Measurements from ENCODE around the gene DLX6. TPM values are rescaled to one million over a fixed set of nuclear protein-coding genes. Genes with fewer than 3 reads are reported as not detected.

DLX6 gene
- total RNA-seq, 1 donor from 2014 or later, result not detected

DNA sequence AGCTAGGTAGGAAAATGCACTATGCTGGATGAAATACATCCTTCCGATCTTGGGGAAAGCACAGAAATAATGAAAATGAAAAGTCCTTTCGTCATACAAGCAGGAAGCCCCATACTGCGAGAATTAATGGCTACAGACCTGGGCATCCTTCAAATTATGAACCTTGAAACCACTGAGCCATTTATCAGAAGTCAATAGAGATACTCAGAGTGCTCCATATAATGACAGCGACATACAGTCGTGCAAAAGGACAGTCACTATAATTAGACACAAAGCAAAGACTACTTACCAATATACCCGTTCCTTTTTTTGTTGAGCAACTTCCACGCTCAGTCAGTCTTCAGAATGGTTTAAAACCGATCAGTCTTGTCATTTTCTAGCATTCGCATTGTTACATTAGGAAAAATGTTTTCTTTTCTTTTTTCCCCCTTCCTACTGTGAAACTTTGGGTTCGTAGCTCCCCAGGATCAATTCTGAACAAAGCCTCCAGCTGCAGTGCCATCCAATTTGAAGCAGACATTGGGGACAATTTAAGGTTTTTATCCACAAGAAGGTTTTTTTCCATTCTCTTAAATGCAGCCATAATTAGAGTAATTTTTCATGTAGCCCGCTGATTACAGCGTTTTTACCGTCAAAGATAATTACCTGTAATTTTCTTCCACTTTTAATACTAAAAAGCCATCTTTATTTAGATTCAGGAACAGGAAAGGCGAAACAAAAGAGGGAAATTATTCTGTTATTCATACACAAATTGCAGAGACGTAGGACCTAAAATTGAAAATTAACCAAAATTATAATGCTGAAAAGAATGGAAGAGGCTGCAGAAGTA is 6.4 kb downstream of the DLX6 start:
- DNase-seq, result no peak

- no peak for DNase-seq
Observed at GRCh38 chr7:97012365-97013133, 7.2 kb downstream of the DLX6 start.

- DNase-seq, result peak; percentile 1
Observed at GRCh38 chr7:97013134-97013844, 7.9 kb downstream of the DLX6 start.

DNA sequence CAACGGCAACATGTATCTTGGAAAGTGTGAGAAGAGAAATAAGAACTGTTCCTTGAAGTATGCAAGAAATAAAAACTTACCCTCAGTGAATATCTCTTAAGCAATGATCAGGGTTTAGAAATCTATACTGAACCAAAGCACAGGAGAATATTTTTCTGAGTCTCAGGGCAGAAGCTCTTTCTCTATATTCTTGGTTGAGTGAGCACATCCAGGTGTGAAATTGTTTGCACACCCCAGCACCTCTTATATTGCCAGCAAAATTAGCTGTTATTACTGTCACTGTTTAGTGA is 8.4 kb downstream of the DLX6 start:
- no peak for DNase-seq

GRCh38 chr7:97014145-97014750 is 8.9 kb downstream of the DLX6 start:
- DNase-seq, result peak; percentile 0

- DNase-seq, result no peak
Observed at GRCh38 chr7:97015279-97015678, 9.9 kb downstream of the DLX6 start.

DNA sequence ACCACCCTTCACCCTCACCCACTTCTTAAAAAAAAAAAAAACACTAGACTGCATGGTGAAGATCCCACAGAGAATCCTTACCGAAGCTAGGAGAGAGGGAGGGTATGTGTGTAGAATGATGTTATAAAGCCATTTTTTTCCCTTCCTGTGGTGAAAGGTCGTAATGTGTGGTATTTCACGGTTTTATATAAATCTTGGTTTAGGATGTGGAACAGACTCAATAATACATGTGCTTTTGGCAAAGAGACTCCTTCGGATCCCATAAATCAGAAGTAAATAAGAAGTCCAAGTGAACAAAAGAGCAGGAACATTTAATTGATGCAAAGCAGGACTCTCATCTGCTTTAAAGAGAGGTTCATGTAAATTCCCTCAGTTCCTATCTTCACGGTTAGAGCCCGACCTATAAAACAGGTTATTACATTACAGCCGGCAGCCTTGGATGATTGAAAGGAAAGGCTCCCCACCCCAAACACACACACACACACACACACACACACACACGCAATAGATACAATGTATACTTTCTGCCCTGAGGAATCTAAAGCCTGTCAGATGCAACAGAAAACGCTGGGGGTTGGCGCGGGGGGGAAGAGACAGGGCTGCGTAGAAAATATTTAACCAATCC is 10.5 kb downstream of the DLX6 start:
- DNase-seq, result peak; percentile 9

DNA sequence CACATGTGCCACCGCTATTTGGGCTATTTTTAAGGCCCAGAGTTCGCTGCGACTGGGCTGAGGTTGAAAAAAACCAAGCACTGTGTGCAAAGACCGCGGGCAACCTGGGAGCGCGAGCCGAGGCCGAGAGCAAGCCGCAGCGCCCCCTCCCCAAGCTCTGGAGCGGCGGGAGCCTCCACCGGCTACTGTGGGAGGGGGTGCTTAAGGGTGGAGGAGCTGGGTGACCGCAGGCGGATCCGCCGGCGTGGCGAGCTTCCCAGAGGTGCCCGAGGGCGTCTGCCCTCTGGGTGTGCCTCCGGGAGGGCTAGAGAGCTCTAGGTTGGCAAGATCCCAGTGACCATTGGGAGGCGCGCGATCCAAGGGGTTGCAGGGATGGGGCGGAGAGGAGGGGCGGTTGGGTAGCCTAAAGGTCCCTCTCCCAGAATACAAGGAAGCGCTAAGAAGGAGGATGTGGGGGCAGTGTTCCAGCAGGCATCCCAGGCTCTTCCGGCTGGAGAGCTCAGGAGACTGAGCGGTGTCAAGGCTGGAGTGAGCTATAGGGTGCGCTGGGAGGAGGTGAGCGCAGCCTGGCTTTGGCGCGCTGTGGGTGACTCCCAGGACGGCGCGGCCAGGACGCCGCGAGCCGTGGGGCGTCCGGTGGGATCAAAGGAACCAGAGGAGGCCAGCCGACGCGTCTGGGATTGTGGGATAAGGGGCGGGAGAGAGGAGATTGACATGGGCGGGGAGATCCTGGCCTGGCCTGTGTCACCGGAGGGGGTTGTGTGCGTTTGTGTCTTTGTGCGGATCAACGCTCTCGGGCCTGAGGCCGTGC is 11.2 kb downstream of the DLX6 start:
- DNase-seq, result peak; percentile 29

DNA sequence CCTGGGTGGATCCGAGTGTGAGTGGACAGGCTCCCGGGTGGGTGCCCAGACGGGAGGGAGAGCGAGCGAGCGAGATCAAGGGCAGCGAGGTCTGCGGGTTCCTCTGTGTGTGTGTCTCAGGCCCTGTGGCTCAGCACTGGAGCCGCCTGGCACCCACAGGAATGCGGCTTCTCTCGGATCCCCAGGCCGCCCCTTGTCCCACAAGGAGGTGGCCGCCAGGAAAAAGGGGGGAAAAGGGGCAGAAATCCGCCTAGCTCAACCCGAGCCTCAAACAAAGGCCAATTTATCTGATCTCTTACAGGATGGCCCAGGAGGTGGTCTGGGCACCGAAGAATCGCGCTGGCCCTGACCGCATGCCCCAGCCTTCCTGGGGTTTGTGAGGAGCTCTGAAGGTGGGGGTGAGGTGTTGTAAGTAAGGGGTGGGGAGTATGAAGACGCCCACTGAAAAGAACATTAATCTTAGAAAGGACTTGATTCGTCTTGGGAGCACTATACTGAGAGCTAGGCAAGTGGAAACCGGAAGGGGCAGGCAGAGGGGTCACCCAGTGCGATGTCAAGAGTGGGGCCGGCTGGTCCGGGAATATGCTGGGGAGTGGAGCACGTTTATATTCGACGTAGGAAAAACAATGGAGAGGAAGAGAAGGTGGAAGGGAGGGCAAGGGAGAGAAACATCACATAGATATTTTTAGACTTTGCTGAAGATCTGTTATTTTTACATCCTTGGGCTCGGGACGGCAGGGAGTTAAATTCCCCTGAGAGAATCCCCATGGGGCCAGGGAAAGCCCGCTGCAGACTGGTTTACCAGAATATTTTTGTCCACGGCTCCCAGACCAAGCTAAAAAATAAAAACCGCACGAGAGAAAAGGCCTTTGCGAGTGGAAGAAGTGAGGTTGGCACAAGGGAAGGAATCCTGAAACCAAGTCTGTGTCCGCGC is 12.1 kb downstream of the DLX6 start:
- peak; percentile 1 for DNase-seq

- no peak for DNase-seq
Observed at GRCh38 chr7:97018126-97018601, 12.8 kb downstream of the DLX6 start.

- DNase-seq, result peak; percentile 2
Observed at GRCh38 chr7:97018791-97019531, 13.6 kb downstream of the DLX6 start.

DNA sequence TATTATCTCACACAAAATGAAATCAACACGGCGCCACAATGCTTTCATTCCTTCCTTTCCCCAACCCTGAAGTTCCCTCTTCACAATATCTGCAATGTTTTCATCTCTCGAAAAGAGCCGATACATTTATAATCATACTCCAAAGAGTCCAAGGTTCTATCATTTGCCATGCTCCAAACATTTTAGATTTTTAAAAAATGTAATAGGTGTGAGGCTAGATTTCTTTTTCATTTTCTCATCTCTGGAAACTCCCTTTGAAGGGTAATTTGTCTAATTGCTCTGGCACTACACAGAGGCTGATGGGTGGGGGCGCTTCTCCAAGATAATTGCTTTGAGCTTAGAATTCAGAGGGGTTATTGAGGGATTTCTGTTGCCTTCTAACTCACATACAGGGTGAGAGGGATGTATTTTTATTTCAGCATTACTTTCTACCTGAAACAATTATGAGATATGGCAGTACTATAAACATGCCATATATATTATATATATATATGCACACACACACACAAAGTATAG is 14.4 kb downstream of the DLX6 start:
- peak; percentile 1 for DNase-seq

DNA sequence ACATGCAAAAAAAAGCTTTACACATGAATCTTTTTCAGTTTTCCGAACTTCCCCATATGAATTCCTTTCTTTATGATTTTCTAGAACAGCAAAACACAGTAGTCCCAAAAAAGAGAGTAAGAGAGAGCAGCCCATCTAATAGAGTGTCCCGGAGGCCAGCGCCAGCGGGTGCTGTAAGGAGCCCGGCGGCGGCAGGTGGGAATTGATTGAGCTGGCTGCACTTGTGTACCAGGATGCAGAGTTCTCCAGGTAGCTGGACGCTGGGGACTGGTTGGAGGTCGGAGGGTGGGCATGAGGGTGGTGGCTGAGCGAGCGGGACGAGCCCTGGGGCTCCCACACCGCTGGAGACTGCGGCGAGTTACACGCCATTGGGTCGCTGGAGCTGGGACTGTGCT is 15.2 kb downstream of the DLX6 start:
- peak; percentile 2 for DNase-seq

DNA sequence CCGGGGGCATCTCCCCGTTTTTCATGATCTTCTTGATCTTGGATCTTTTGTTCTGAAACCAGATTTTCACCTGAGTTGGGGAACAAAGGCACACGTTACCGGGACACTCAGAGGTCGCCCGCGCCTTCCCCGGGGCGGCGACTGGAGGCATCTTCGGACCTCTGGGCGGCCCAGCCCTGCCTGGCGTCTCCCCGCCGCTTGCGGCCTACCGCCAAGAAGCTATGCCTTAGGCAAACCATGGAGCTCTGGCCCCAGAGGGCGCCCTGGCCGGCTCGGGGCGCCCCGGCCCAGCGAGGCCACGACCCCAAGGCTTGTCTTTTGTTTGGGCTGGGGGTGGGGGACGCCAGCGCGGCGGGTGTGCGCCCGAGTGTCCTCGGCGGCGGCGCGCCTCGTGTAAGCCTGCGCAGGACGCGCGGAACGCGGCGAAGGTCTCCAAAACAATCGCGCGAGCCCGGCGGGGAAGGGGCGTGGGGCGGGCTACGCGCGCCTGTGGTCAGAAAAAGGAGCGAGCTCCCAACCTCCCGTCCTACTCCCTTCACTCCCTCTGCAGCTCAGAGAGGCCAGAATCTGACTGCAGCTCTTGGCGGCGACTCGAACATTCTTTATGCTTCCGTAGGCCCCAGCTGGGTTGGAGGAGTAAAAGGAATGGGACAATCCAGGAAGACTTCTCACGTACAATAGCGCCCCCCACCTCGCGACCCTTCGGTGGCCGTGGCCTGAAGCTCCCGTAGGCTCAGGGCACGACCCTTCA is 15.8 kb downstream of the DLX6 start:
- peak; percentile 42 for DNase-seq

- peak; percentile 19 for DNase-seq
Observed at GRCh38 chr7:97021747-97022490, 16.6 kb downstream of the DLX6 start.

DNA sequence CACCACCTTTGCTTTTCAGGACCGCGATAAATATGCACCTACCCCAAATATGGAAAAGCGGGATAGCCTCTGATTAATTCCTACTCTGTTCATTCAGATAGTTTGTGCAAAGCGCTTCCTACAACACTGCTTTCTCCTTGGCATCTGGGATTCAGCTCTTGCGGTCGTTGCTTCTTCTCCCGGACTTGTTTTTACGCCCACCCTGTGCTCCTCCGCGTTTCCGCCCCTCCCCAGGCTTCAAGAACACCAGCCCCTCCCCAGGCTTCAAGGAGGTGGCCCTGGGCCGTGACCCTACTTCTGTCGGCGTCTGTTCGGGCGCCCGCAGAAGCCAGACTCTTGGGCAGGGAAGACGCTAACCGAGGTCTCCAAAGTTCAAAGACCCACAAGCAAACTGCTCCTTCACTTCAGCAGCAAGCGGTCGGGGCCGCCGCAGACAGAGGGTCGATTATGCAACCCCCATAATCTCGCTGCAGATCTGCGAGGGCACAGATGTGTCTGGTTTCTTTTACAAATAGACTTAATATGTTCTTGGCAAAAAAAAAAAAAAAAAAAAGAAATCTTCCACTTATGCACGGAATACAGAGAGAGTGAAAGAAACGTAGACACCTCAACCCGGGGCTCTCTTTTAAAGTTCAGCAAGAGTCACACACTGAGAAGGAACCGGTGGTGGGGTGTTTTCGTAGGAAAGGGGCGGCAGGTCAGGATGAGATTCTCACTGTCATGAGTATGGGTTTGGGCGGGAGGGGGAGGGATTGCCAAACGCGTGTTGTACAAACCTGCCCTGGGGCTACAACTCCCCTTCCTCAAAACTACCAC is 17.3 kb downstream of the DLX6 start:
- peak; percentile 9 for DNase-seq

Measured in tongue (tissue), 2 donors.